H1 (cell line): ENCODE results near the gene TSC2.
A peak's percentile ranks its signal among the peaks of the same experiment; 100 is the strongest.

Source experiments
- BACH1 ChIP-seq: IDR thresholded peaks from 2 replicates; pipeline ENCODE4 v1.6.1; 2012; ENCODE audit warnings: low read length, improper control_type of control experiment
- BCL11A ChIP-seq, 2 experiments: IDR thresholded peaks; one replicate each; pipeline ENCODE4 v1.6.1; 2011; ENCODE audit warnings: low read depth in 2 of 2, low read length in 2 of 2, mild to moderate bottlenecking in 2 of 2
- EP300 ChIP-seq, 2 experiments: IDR thresholded peaks; 1 replicate in 1 of 2; 2 replicates in 1 of 2; pipeline ENCODE4 v1.6.1; 2011 to 2012; ENCODE audit warnings: low read depth in 2 of 2, low read length in 2 of 2, mild to moderate bottlenecking in 2 of 2, borderline replicate concordance in 1 of 2, inconsistent platforms in 1 of 2, moderate library complexity in 1 of 2
- KDM1A ChIP-seq: fragments of 200-600, 300-600 bp; sonication (generic); IDR thresholded peaks from 2 replicates; pipeline ENCODE4 v1.7.1; 2016; ENCODE audit warnings: mild to moderate bottlenecking, low read length, borderline replicate concordance
- POLR2AphosphoS5 ChIP-seq: IDR thresholded peaks from 2 replicates; pipeline ENCODE4 v1.6.1; 2011; ENCODE audit warnings: low read depth, low read length
- TF ChIP-seq, protein P1 (sequence below), 3 experiments: IDR thresholded peaks; 1 replicate in 2 of 3; 2 replicates in 1 of 3; pipeline versions ENCODE4 v1.5.1 to v1.6.1; 2011; ENCODE audit warnings: low read length in 3 of 3, mild to moderate bottlenecking in 3 of 3, inconsistent platforms in 2 of 3, low read depth in 1 of 3, moderate library complexity in 1 of 3; ENCODE audit not compliant: insufficient read depth in 1 of 3; ENCODE audit errors: control extremely low read depth in 1 of 3

DNA sequence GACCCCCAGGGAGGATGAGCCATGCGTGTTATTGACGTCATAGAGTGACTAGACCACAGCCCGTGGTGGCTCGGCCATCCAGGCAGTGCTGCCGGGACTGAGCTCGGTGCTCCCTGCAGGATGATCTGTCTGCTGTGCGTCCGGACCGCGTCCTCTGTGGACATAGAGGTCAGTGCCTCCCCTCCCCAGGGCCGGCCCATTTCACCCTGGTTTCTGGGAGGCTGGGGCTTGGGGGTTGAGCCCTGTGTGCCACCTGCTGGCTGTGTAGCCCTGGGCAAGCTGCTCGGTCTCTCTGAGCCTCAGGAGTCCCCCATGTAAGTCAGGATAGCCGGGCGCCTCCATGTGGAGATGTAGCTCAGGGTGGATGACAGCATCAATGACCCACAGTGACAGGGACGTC is 8.3 kb downstream of the TSC2 start:
- TF ChIP-seq EP300 (IDR thresholded peaks at IDR 0.05; ENCODE audit: borderline replicate concordance in 1 of 2, low read depth in 2 of 2, low read length in 2 of 2), result no peak
- TF ChIP-seq KDM1A, result no peak
- TF ChIP-seq, protein P1, sequence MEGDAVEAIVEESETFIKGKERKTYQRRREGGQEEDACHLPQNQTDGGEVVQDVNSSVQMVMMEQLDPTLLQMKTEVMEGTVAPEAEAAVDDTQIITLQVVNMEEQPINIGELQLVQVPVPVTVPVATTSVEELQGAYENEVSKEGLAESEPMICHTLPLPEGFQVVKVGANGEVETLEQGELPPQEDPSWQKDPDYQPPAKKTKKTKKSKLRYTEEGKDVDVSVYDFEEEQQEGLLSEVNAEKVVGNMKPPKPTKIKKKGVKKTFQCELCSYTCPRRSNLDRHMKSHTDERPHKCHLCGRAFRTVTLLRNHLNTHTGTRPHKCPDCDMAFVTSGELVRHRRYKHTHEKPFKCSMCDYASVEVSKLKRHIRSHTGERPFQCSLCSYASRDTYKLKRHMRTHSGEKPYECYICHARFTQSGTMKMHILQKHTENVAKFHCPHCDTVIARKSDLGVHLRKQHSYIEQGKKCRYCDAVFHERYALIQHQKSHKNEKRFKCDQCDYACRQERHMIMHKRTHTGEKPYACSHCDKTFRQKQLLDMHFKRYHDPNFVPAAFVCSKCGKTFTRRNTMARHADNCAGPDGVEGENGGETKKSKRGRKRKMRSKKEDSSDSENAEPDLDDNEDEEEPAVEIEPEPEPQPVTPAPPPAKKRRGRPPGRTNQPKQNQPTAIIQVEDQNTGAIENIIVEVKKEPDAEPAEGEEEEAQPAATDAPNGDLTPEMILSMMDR (IDR thresholded peaks at IDR 0.05; ENCODE audit: control extremely low read depth in 1 of 3, insufficient read depth in 1 of 3, low read depth in 1 of 3, low read length in 3 of 3), result peak in 1 of 3 experiments; percentile 37; a peak in 2 of 4 replicates
- TF ChIP-seq POLR2AphosphoS5, result no peak
- TF ChIP-seq BACH1, result no peak
- TF ChIP-seq BCL11A (IDR thresholded peaks at IDR 0.05; ENCODE audit: low read depth in 2 of 2, low read length in 2 of 2), result no peak
